ENCODE results near the gene COL5A2. TPM values are rescaled to one million over a fixed set of nuclear protein-coding genes. Genes with fewer than 3 reads are reported as not detected.

COL5A2 gene
- total RNA-seq, 1 donor from 2014 or later, result 0.13 TPM

GRCh38 chr2:188986839-188987238 lies 192.7 kb downstream of the COL5A2 start:
- Mint-ChIP-seq H3K27me3 (no peaks in the 10 kb centered on the region), H3K36me3 (ENCODE audit: low read depth) (no peaks in the 10 kb centered on the region), H3K9me3 (no peaks in the 10 kb centered on the region), H3K27ac (no peak overlapping the region), H3K4me3 (no peak overlapping the region), H3K4me1 (no peaks in the 10 kb centered on the region)
- ChIA-PET CTCF (no interaction called here), POLR2A (no interaction called here)
- no peak for ATAC-seq (ENCODE audit: low read depth)
- intact Hi-C loops (cut with micrococcal nuclease), result no loop called here
- no peak for DNase-seq
- TF ChIP-seq CTCF (IDR thresholded peaks at IDR 0.05), result no peak

- no peak for TF ChIP-seq CTCF (IDR thresholded peaks at IDR 0.05)
- no peaks in the 10 kb centered on the region for H3K36me3 Mint-ChIP-seq (ENCODE audit: low read depth)
- intact Hi-C loops (cut with micrococcal nuclease), result no loop called here
- ATAC-seq (ENCODE audit: low read depth), result no peak
- H3K9me3 Mint-ChIP-seq, result no peaks in the 10 kb centered on the region
- H3K4me1 Mint-ChIP-seq, result no peaks in the 10 kb centered on the region
- no peak for DNase-seq
- CTCF ChIA-PET, result no interaction called here
- no peak overlapping the region for H3K27ac Mint-ChIP-seq
- POLR2A ChIA-PET, result no interaction called here
- no peak overlapping the region for H3K4me3 Mint-ChIP-seq
- H3K27me3 Mint-ChIP-seq, result no peaks in the 10 kb centered on the region
These were observed 194.9 kb downstream of the COL5A2 start for GRCh38 chr2:188984680-188985079.

GRCh38 chr2:188984065-188984491 lies 195.5 kb downstream of the COL5A2 start:
- Mint-ChIP-seq H3K9me3 (no peaks in the 10 kb centered on the region), H3K36me3 (ENCODE audit: low read depth) (no peaks in the 10 kb centered on the region), H3K4me1 (no peaks in the 10 kb centered on the region), H3K4me3 (no peak overlapping the region), H3K27me3 (no peaks in the 10 kb centered on the region), H3K27ac (no peak overlapping the region)
- no peak for TF ChIP-seq CTCF (IDR thresholded peaks at IDR 0.05)
- CTCF ChIA-PET, result no interaction called here
- ATAC-seq (ENCODE audit: low read depth) (no peak), DNase-seq (no peak)
- POLR2A ChIA-PET, result no interaction called here
- intact Hi-C loops (cut with micrococcal nuclease), result no loop called here

- POLR2A ChIA-PET, result no interaction called here
- no peak for ATAC-seq (ENCODE audit: low read depth)
- intact Hi-C loops (cut with micrococcal nuclease), result no loop called here
These were observed 196.0 kb downstream of the COL5A2 start for GRCh38 chr2:188983427-188984064.

More at GRCh38 chr2:188983427-188984064, 196.0 kb downstream of the COL5A2 start:
- TF ChIP-seq CTCF (IDR thresholded peaks at IDR 0.05), result no peak
- H3K9me3 Mint-ChIP-seq, result no peaks in the 10 kb centered on the region
- CTCF ChIA-PET, result no interaction called here
- no peaks in the 10 kb centered on the region for H3K27me3 Mint-ChIP-seq
- H3K4me3 Mint-ChIP-seq, result no peak overlapping the region
- DNase-seq, result no peak
- no peak overlapping the region for H3K27ac Mint-ChIP-seq
- no peaks in the 10 kb centered on the region for H3K4me1 Mint-ChIP-seq
- H3K36me3 Mint-ChIP-seq (ENCODE audit: low read depth), result no peaks in the 10 kb centered on the region

Other genes starting within 250 kb of the COL5A2 start
- not detected in 2 replicates for gene COL3A1, start 205.4 kb downstream of the COL5A2 start, total RNA-seq

Data from activated B cell treated with CpG ODN at 0.5 μM for 24 hours (primary cell).